ENCODE results near the gene TINCR. TPM values are rescaled to one million over a fixed set of nuclear protein-coding genes. Genes with fewer than 3 reads are reported as not detected.

TINCR gene
- total and polyA plus RNA-seq, 2 of the 13 experiments (the other 11 are each of a cell fraction or from before 2014, with no cell fraction given): 0.17 to 0.33 TPM

- no peak for TF ChIP-seq SNAPC4 (CRISPR knock-in tag; IDR thresholded peaks at IDR 0.05)
- peak; percentile 96 for TF ChIP-seq ZFX (CRISPR knock-in tag; IDR thresholded peaks at IDR 0.05; ENCODE audit: low read depth)
- TF ChIP-seq GABPA (IDR thresholded peaks at IDR 0.05; ENCODE audit: low read depth, low read length): no peak
- TF ChIP-seq GABPA (CRISPR knock-in tag; IDR thresholded peaks at IDR 0.05; ENCODE audit: low read depth): peak; percentile 37; the same call in 1 of the 2 replicates
- TF ChIP-seq ZZZ3 (CRISPR knock-in tag; IDR thresholded peaks at IDR 0.05; ENCODE audit: borderline replicate concordance): 0 out of 2 replicates have a peak, but pooled peaks have one; percentile 36
- no peak for TF ChIP-seq RELA (CRISPR knock-in tag; IDR thresholded peaks at IDR 0.05)
- TF ChIP-seq ZBTB20 (CRISPR knock-in tag; IDR thresholded peaks at IDR 0.05; ENCODE audit: borderline replicate concordance, low read depth): peak; percentile 27; the same call in 1 of the 2 replicates
- peak; percentile 84 for TF ChIP-seq MXD4 (CRISPR knock-in tag; IDR thresholded peaks at IDR 0.05)
- TF ChIP-seq RBM22 (optimal IDR thresholded peaks at IDR 0.05; ENCODE audit: low read length): no peak
- peak in 1 of 2 experiments; percentile 65; a peak in 1 of 4 replicates for TF ChIP-seq KLF16 (CRISPR knock-in tag; IDR thresholded peaks at IDR 0.05)
- TF ChIP-seq SSRP1 (CRISPR knock-in tag; IDR thresholded peaks at IDR 0.05): 0 out of 2 replicates have a peak, but pooled peaks have one; percentile 73
- peak; percentile 31; the same call in 1 of the 2 replicates for TF ChIP-seq FOXO1 (CRISPR knock-in tag; IDR thresholded peaks at IDR 0.05)
- TF ChIP-seq PBX3 (CRISPR knock-in tag; IDR thresholded peaks at IDR 0.05; ENCODE audit: borderline replicate concordance): no peak
- peak; percentile 85 for TF ChIP-seq ARID5B (CRISPR knock-in tag; IDR thresholded peaks at IDR 0.05)
- no peak for TF ChIP-seq ZNF30 (CRISPR knock-in tag; IDR thresholded peaks at IDR 0.05)
- no peak for TF ChIP-seq TRAFD1 (CRISPR knock-in tag; IDR thresholded peaks at IDR 0.05; ENCODE audit: borderline replicate concordance)
Observed at GRCh38 chr19:5594521-5594950, 26.8 kb upstream of the TINCR start (continued).

All from HepG2 (cell line).